ENCODE results near the gene ARL15.

- TF ChIP-seq CTCF (conservative IDR thresholded peaks at IDR 0.05; ENCODE audit: low read depth, low read length) (no peak), EZH2 (IDR thresholded peaks at IDR 0.05; ENCODE audit: borderline replicate concordance, low read depth, low read length, poor library complexity, severe bottlenecking) (no peak)
Measured at GRCh38 chr5:54103871-54104270, 206.5 kb downstream of the ARL15 start.
